ENCODE results near the gene CCDC102B.

CCDC102B gene

DNA sequence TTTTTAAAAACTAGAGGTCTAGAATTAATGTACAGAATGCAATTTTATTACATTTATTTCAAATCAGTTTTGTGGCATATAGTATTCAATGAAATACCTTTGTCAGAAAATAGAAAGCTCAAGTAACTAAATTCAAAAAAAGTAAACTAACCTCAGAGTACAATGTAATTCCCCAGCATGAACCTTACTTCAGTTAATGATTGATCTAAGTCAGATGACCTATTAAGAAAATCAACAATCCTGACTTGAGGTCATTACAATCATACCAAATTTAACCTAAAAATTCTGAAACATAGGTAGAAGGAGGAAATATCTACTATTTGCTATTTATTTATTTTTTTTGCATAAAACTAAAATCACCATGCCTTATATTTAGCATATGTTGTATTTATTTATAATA is 142.9 kb downstream of the CCDC102B start:
- TF ChIP-seq POLR2AphosphoS5 (IDR thresholded peaks at IDR 0.05; ENCODE audit: low read depth, low read length) (no peak), SIN3A (IDR thresholded peaks at IDR 0.05; ENCODE audit: borderline replicate concordance, insufficient read depth, low read length) (no peak), FOXP2 (optimal IDR thresholded peaks at IDR 0.05; ENCODE audit: borderline replicate concordance, extremely low read depth, extremely low read length, insufficient read depth) (no peak), TAF1 (IDR thresholded peaks at IDR 0.05; ENCODE audit: borderline replicate concordance, insufficient read depth, low read length) (no peak)
- TF ChIP-seq, protein P1, sequence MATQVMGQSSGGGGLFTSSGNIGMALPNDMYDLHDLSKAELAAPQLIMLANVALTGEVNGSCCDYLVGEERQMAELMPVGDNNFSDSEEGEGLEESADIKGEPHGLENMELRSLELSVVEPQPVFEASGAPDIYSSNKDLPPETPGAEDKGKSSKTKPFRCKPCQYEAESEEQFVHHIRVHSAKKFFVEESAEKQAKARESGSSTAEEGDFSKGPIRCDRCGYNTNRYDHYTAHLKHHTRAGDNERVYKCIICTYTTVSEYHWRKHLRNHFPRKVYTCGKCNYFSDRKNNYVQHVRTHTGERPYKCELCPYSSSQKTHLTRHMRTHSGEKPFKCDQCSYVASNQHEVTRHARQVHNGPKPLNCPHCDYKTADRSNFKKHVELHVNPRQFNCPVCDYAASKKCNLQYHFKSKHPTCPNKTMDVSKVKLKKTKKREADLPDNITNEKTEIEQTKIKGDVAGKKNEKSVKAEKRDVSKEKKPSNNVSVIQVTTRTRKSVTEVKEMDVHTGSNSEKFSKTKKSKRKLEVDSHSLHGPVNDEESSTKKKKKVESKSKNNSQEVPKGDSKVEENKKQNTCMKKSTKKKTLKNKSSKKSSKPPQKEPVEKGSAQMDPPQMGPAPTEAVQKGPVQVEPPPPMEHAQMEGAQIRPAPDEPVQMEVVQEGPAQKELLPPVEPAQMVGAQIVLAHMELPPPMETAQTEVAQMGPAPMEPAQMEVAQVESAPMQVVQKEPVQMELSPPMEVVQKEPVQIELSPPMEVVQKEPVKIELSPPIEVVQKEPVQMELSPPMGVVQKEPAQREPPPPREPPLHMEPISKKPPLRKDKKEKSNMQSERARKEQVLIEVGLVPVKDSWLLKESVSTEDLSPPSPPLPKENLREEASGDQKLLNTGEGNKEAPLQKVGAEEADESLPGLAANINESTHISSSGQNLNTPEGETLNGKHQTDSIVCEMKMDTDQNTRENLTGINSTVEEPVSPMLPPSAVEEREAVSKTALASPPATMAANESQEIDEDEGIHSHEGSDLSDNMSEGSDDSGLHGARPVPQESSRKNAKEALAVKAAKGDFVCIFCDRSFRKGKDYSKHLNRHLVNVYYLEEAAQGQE (IDR thresholded peaks at IDR 0.05; ENCODE audit: insufficient read depth in 1 of 2, low read depth in 2 of 2, low read length in 2 of 2): no peak

DNA sequence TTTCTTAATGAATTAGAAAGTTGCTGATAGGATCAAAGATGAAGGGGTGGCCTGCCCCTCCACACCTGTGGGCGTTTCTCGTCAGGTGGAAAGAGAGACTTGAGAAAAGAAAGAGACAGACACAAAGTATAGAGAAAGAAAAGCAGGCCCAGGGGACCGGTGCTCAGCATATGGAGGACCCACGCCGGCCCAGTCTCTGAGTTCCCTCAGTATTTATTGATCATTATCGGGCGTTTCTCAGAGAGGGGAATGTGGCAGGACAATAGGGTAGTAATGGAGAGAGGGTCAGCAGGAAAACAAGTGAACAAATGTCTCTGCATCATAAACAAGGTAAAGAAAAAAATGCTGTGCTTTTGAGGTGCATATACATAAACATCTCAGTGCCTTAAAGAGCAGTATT is 144.3 kb downstream of the CCDC102B start:
- TF ChIP-seq FOXP2 (optimal IDR thresholded peaks at IDR 0.05; ENCODE audit: borderline replicate concordance, extremely low read depth, extremely low read length, insufficient read depth): no peak
- TF ChIP-seq TAF1 (IDR thresholded peaks at IDR 0.05; ENCODE audit: borderline replicate concordance, insufficient read depth, low read length): no peak
- TF ChIP-seq, protein P1 (IDR thresholded peaks at IDR 0.05; ENCODE audit: insufficient read depth in 1 of 2, low read depth in 2 of 2, low read length in 2 of 2): no peak
- TF ChIP-seq POLR2AphosphoS5 (IDR thresholded peaks at IDR 0.05; ENCODE audit: low read depth, low read length): no peak
- no peak for TF ChIP-seq SIN3A (IDR thresholded peaks at IDR 0.05; ENCODE audit: borderline replicate concordance, insufficient read depth, low read length)

DNA sequence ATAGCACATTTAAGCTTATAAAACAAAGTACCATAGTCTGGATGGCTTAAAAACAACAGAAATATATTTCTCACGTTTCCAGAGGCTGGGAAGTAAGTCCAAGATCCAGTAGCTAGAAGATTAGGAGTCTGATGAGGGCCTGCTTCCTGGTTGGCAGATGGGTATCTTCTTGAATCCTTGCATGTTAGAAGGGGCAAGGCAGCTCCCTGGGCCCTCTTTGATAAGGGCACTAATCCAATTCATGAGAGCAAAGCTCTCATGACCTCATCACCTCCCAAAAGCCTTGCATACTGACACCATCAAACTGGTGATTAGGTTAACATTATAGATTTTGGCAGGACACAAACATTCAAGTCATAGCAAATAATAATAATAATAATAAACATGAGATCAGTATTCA is 146.4 kb downstream of the CCDC102B start:
- TF ChIP-seq TAF1 (IDR thresholded peaks at IDR 0.05; ENCODE audit: borderline replicate concordance, insufficient read depth, low read length) (no peak), SIN3A (IDR thresholded peaks at IDR 0.05; ENCODE audit: borderline replicate concordance, insufficient read depth, low read length) (no peak), POLR2AphosphoS5 (IDR thresholded peaks at IDR 0.05; ENCODE audit: low read depth, low read length) (no peak), FOXP2 (optimal IDR thresholded peaks at IDR 0.05; ENCODE audit: borderline replicate concordance, extremely low read depth, extremely low read length, insufficient read depth) (no peak)
- TF ChIP-seq, protein P1 (IDR thresholded peaks at IDR 0.05; ENCODE audit: insufficient read depth in 1 of 2, low read depth in 2 of 2, low read length in 2 of 2): no peak

DNA sequence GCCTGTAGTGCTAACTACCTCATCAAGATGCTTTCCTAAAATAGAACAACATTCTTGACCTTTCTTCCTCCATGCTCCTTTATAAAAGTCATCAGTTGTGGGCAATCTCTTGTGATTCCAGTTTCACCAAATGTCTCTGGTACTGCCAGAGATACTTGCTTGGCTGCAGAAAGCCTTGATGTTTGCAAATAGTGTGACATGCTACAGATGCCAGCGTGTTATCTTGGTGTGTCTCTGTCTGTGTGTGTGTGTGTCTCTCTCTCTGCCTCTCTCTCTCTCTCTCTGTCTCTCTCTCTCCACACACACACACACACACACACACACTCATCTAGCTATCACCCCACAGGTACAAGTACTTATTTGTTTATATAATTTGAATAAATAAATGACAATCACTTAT is 146.9 kb downstream of the CCDC102B start:
- TF ChIP-seq TAF1 (IDR thresholded peaks at IDR 0.05; ENCODE audit: borderline replicate concordance, insufficient read depth, low read length): no peak
- TF ChIP-seq POLR2AphosphoS5 (IDR thresholded peaks at IDR 0.05; ENCODE audit: low read depth, low read length): no peak
- TF ChIP-seq, protein P1 (IDR thresholded peaks at IDR 0.05; ENCODE audit: insufficient read depth in 1 of 2, low read depth in 2 of 2, low read length in 2 of 2): no peak
- no peak for TF ChIP-seq SIN3A (IDR thresholded peaks at IDR 0.05; ENCODE audit: borderline replicate concordance, insufficient read depth, low read length)
- no peak for TF ChIP-seq FOXP2 (optimal IDR thresholded peaks at IDR 0.05; ENCODE audit: borderline replicate concordance, extremely low read depth, extremely low read length, insufficient read depth)

DNA sequence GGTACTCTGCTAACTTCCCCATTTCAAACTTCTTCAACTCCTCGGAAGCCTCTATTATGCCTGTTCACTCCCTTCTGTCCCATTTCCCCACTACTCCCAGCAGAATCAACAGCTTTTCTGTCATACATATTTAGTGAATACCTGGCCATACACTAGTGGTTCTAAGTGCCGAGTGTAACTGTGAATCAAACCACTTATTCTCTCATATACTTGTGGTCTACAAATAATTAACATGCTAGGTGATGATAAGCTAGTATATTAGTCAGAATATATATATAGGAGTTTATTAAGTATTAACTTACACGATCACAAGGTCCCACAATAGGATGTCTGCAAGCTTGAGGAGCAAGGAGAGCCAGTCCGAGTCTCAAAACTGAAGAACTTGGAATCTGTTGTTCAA is 150.7 kb downstream of the CCDC102B start:
- TF ChIP-seq FOXP2 (optimal IDR thresholded peaks at IDR 0.05; ENCODE audit: borderline replicate concordance, extremely low read depth, extremely low read length, insufficient read depth) (no peak), TAF1 (IDR thresholded peaks at IDR 0.05; ENCODE audit: borderline replicate concordance, insufficient read depth, low read length) (no peak), SIN3A (IDR thresholded peaks at IDR 0.05; ENCODE audit: borderline replicate concordance, insufficient read depth, low read length) (no peak), POLR2AphosphoS5 (IDR thresholded peaks at IDR 0.05; ENCODE audit: low read depth, low read length) (no peak)
- TF ChIP-seq, protein P1 (IDR thresholded peaks at IDR 0.05; ENCODE audit: insufficient read depth in 1 of 2, low read depth in 2 of 2, low read length in 2 of 2): no peak

Data from PFSK-1 (cell line).